Activated CD4-positive, alpha-beta T cell treated with anti-CD3 and anti-CD28 coated beads, Interleukin-2, amount 10 ng/mL, durations not matched to agents 24 days and 14 days (primary cell): ENCODE data around the gene N4BP2L1. TPM values are rescaled to one million over a fixed set of nuclear protein-coding genes. Genes with fewer than 3 reads are reported as not detected.

Source experiments
- DNase-seq: peaks from one replicate; pipeline ENCODE4 v3.0.0; 2022
- H3K27ac Mint-ChIP-seq: one replicate; pipeline ENCODE4 v1.8.0; 2022; ENCODE audit warnings: mild to moderate bottlenecking, mixed read lengths
- H3K27me3 Mint-ChIP-seq: one replicate; pipeline ENCODE4 v1.8.0; 2022; ENCODE audit warnings: mixed read lengths
- H3K36me3 Mint-ChIP-seq: one replicate; pipeline ENCODE4 v1.8.0; 2022; ENCODE audit warnings: low read depth, mild to moderate bottlenecking, mixed read lengths
- H3K4me1 Mint-ChIP-seq: one replicate; pipeline ENCODE4 v1.8.0; 2021; ENCODE audit warnings: mixed read lengths
- H3K4me3 Mint-ChIP-seq: one replicate; pipeline ENCODE4 v1.8.0; 2022; ENCODE audit warnings: mild to moderate bottlenecking, moderate library complexity, mixed read lengths
- H3K9me3 Mint-ChIP-seq: one replicate; pipeline ENCODE4 v1.8.0; 2021; ENCODE audit warnings: mixed read lengths
- intact Hi-C: fragments of 100-400 bp; cut with micrococcal nuclease; formaldehyde crosslinking; loops from one replicate; pipeline ENCODE4 v1.15.1; 2023
- total RNA-seq: library from RNA; stranded (reverse); gene quantifications from 2 replicates; pipeline ENCODE4 v1.2.3, GENCODE V29; 2022

The N4BP2L1 gene
- total RNA-seq: 16.6 and 17.9 TPM in 2 replicates

- Mint-ChIP-seq H3K27me3 (no peaks in the 10 kb centered on the region), H3K9me3 (no peaks in the 10 kb centered on the region), H3K4me1 (peaks cover 44% of the 10 kb centered on the region), H3K4me3 (peak within 1 kb of the TSS; percentile 99), H3K36me3 (peaks cover 34% of the 10 kb centered on the region), H3K27ac (peak within 1 kb of the TSS; percentile 98)
- intact Hi-C loops: loop anchor here (1.0 to 5.0 kb wide), 8 partner anchors 15 to 1266 kb away; partner anchors contain the start of genes BRCA2, HSPH1, N4BP2L2 and PDS5B
- peak; percentile 94 for DNase-seq
Observed at GRCh38 chr13:32427852-32428580, at the start of gene N4BP2L1. N4BP2L1 (minus strand) TSS chr13:32428130; CDS start chr13:32428082, 48 bp downstream.

GRCh38 chr13:32476892-32477291, 49.0 kb upstream of the N4BP2L1 start:
- Mint-ChIP-seq H3K4me1 (peaks cover 8% of the 10 kb centered on the region), H3K9me3 (no peaks in the 10 kb centered on the region), H3K27ac (no peak overlapping the region), H3K36me3 (peaks cover 5% of the 10 kb centered on the region), H3K27me3 (no peaks in the 10 kb centered on the region), H3K4me3 (no peak overlapping the region)
- intact Hi-C loops: no loop called here
- DNase-seq: no peak

GRCh38 chr13:32476021-32476731, 48.2 kb upstream of the N4BP2L1 start:
- DNase-seq: no peak
- Mint-ChIP-seq H3K27me3 (no peaks in the 10 kb centered on the region), H3K27ac (no peak overlapping the region), H3K36me3 (peaks cover 5% of the 10 kb centered on the region), H3K4me3 (no peak overlapping the region), H3K4me1 (peaks cover 14% of the 10 kb centered on the region), H3K9me3 (no peaks in the 10 kb centered on the region)
- intact Hi-C loops: no loop called here

GRCh38 chr13:32474999-32475792, 47.3 kb upstream of the N4BP2L1 start:
- Mint-ChIP-seq H3K9me3 (no peaks in the 10 kb centered on the region), H3K27me3 (no peaks in the 10 kb centered on the region), H3K4me3 (no peak overlapping the region), H3K36me3 (peaks cover 5% of the 10 kb centered on the region), H3K27ac (no peak overlapping the region), H3K4me1 (peaks cover 15% of the 10 kb centered on the region)
- DNase-seq: no peak
- intact Hi-C loops: no loop called here

GRCh38 chr13:32473650-32474049, 45.7 kb upstream of the N4BP2L1 start:
- no peak for DNase-seq
- Mint-ChIP-seq H3K4me1 (peaks cover 15% of the 10 kb centered on the region), H3K27ac (no peak overlapping the region), H3K27me3 (no peaks in the 10 kb centered on the region), H3K36me3 (peaks cover 3% of the 10 kb centered on the region), H3K9me3 (no peaks in the 10 kb centered on the region), H3K4me3 (no peak overlapping the region)
- intact Hi-C loops: loop anchor here (2.0 kb wide), 1 partner anchor 47 kb away; no protein-coding TSS in a partner anchor

GRCh38 chr13:32472194-32472621, 44.3 kb upstream of the N4BP2L1 start:
- Mint-ChIP-seq H3K27ac (peak overlapping the region; percentile 54), H3K4me3 (no peak overlapping the region), H3K27me3 (no peaks in the 10 kb centered on the region), H3K4me1 (peaks cover 15% of the 10 kb centered on the region), H3K9me3 (no peaks in the 10 kb centered on the region), H3K36me3 (peaks cover 2% of the 10 kb centered on the region)
- intact Hi-C loops: loop anchor here (2.0 kb wide), 1 partner anchor 45 kb away; no protein-coding TSS in a partner anchor
- DNase-seq: no peak

- intact Hi-C loops: no loop called here
- no peaks in the 10 kb centered on the region for H3K36me3 Mint-ChIP-seq
- H3K9me3 Mint-ChIP-seq: no peaks in the 10 kb centered on the region
- no peak for DNase-seq
- H3K27me3 Mint-ChIP-seq: no peaks in the 10 kb centered on the region
- H3K4me1 Mint-ChIP-seq: peaks cover 15% of the 10 kb centered on the region
- H3K27ac Mint-ChIP-seq: peak overlapping the region; percentile 54
- no peak overlapping the region for H3K4me3 Mint-ChIP-seq
Observed at GRCh38 chr13:32471187-32471922, 43.4 kb upstream of the N4BP2L1 start.

- intact Hi-C loops: no loop called here
- Mint-ChIP-seq H3K36me3 (peaks cover 1% of the 10 kb centered on the region), H3K27ac (no peak overlapping the region), H3K4me1 (peaks cover 15% of the 10 kb centered on the region), H3K27me3 (no peaks in the 10 kb centered on the region), H3K9me3 (no peaks in the 10 kb centered on the region), H3K4me3 (no peak overlapping the region)
- DNase-seq: no peak
Observed at GRCh38 chr13:32468502-32469142, 40.7 kb upstream of the N4BP2L1 start.

GRCh38 chr13:32456591-32456990, 28.7 kb upstream of the N4BP2L1 start:
- no peak for DNase-seq
- H3K27me3 Mint-ChIP-seq: no peaks in the 10 kb centered on the region
- peaks cover 14% of the 10 kb centered on the region for H3K4me1 Mint-ChIP-seq
- peaks cover 31% of the 10 kb centered on the region for H3K9me3 Mint-ChIP-seq
- H3K4me3 Mint-ChIP-seq: no peak overlapping the region
- H3K36me3 Mint-ChIP-seq: peaks cover 34% of the 10 kb centered on the region
- H3K27ac Mint-ChIP-seq: no peak overlapping the region
- intact Hi-C loops: no loop called here

GRCh38 chr13:32455594-32455903, 27.6 kb upstream of the N4BP2L1 start:
- no peak overlapping the region for H3K4me3 Mint-ChIP-seq
- DNase-seq: no peak
- peaks cover 34% of the 10 kb centered on the region for H3K9me3 Mint-ChIP-seq
- no peaks in the 10 kb centered on the region for H3K27me3 Mint-ChIP-seq
- H3K36me3 Mint-ChIP-seq: peaks cover 35% of the 10 kb centered on the region
- intact Hi-C loops: no loop called here
- no peak overlapping the region for H3K27ac Mint-ChIP-seq
- peaks cover 14% of the 10 kb centered on the region for H3K4me1 Mint-ChIP-seq

- Mint-ChIP-seq H3K27ac (no peak overlapping the region), H3K27me3 (no peaks in the 10 kb centered on the region), H3K36me3 (peaks cover 33% of the 10 kb centered on the region), H3K4me1 (peaks cover 14% of the 10 kb centered on the region), H3K4me3 (no peak overlapping the region), H3K9me3 (peaks cover 34% of the 10 kb centered on the region)
- intact Hi-C loops: no loop called here
- no peak for DNase-seq
Observed at GRCh38 chr13:32454886-32455593, 27.1 kb upstream of the N4BP2L1 start.

GRCh38 chr13:32453981-32454380, 26.1 kb upstream of the N4BP2L1 start:
- no peak for DNase-seq
- Mint-ChIP-seq H3K27ac (no peak overlapping the region), H3K36me3 (peaks cover 25% of the 10 kb centered on the region), H3K4me1 (peaks cover 15% of the 10 kb centered on the region), H3K9me3 (peaks cover 26% of the 10 kb centered on the region), H3K4me3 (no peak overlapping the region), H3K27me3 (no peaks in the 10 kb centered on the region)
- intact Hi-C loops: no loop called here
